ENCODE data around the gene PPP3CA.

The PPP3CA gene

GRCh38 chr4:101152521-101152920 is 194.8 kb downstream of the PPP3CA start:
- TF ChIP-seq CTCF (conservative IDR thresholded peaks at IDR 0.05; ENCODE audit: low read length) = no peak
- no peak overlapping the region for H3K4me3 ChIP-seq (ENCODE audit: low read length)
- DNase-seq (ENCODE audit: low read depth) = no peak

DNA sequence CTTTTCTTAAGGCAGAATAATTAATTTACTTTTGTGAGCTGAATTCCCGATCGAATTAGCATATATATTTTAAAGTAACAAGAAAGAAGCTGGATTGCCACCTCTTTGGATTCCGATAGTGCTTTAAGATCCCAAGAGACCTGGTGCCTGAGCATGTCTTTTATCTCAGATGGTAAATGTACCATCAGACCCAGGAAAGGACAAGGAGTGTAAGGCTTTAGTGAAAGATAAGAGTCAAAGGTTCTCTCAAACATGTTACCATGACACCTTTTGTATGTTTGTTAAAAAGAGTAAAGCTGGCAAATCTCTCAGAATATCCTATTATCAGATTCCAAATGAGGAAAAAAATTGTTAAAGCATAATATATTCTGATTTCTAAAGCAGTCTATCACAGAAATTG is 198.8 kb downstream of the PPP3CA start:
- no peak for TF ChIP-seq CTCF (conservative IDR thresholded peaks at IDR 0.05; ENCODE audit: low read length)

DNA sequence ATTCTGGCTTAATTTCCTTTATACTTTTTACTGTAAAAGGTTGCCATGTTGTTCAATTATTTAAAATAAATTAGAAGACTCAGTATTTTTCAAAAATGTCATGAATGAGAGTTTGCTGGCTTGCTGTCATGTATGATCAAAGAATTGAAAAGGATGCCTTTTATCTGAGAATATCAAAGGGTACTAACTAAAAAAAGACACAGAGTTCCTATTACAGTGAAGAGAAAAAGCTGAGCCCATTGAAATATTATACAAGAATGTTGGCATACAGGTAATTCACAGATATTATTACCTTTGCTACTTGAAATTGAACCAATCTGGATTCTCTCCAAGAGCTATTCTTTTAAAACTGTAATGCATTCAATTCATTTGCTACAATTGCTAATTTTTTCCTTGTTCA is 200.0 kb downstream of the PPP3CA start:
- no peak for TF ChIP-seq CTCF (conservative IDR thresholded peaks at IDR 0.05; ENCODE audit: low read length)
- DNase-seq (ENCODE audit: low read depth) = no peak
- H3K4me3 ChIP-seq (ENCODE audit: low read length) = no peak overlapping the region

More for the DNA sequence above, 198.8 kb downstream of the PPP3CA start:
- no peak for DNase-seq (ENCODE audit: low read depth)
- H3K4me3 ChIP-seq (ENCODE audit: low read length) = no peak overlapping the region

DNA sequence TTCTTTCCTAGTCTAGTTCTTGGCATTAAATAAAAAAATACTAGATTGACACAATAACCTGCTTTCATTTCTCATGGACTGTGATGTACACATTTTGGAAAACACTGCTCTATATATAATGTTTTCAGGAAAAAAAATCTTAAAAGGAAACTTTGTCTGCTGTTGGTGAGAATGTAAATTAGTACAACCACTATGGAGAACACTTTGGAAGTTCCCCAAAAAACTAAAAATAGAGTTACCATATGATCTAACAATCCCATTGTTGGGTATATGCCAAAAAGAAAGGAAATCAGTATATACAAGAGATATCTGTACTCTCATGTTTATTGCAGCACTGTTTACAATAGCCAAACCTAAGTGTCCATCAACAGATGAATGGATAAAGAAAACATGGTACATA is 202.3 kb downstream of the PPP3CA start:
- H3K4me3 ChIP-seq (ENCODE audit: low read length) = no peak overlapping the region
- TF ChIP-seq CTCF (conservative IDR thresholded peaks at IDR 0.05; ENCODE audit: low read length) = no peak
- no peak for DNase-seq (ENCODE audit: low read depth)

GRCh38 chr4:101142259-101142658 is 205.1 kb downstream of the PPP3CA start:
- no peak for DNase-seq (ENCODE audit: low read depth)
- TF ChIP-seq CTCF (conservative IDR thresholded peaks at IDR 0.05; ENCODE audit: low read length) = no peak

GRCh38 chr4:101141855-101142254 is 205.5 kb downstream of the PPP3CA start:
- TF ChIP-seq CTCF (conservative IDR thresholded peaks at IDR 0.05; ENCODE audit: low read length) = no peak
- no peak overlapping the region for H3K4me3 ChIP-seq (ENCODE audit: low read length)
- no peak for DNase-seq (ENCODE audit: low read depth)

More at GRCh38 chr4:101142259-101142658, 205.1 kb downstream of the PPP3CA start:
- H3K4me3 ChIP-seq (ENCODE audit: low read length) = no peak overlapping the region

GRCh38 chr4:101141230-101141629 is 206.1 kb downstream of the PPP3CA start:
- H3K4me3 ChIP-seq (ENCODE audit: low read length) = no peak overlapping the region
- no peak for DNase-seq (ENCODE audit: low read depth)
- no peak for TF ChIP-seq CTCF (conservative IDR thresholded peaks at IDR 0.05; ENCODE audit: low read length)

Measured in AG10803 (cell line).